NT2/D1 (cell line): Measurements from ENCODE around the gene CPLANE2.

Experiments used
- SUZ12 ChIP-seq: IDR thresholded peaks from 2 replicates; pipeline ENCODE4 v1.6.1; 2011; ENCODE audit not compliant: insufficient read length, insufficient read depth; ENCODE audit errors: extremely low read depth
- YY1 ChIP-seq: IDR thresholded peaks from 2 replicates; pipeline ENCODE4 v1.6.1; 2011; ENCODE audit not compliant: insufficient read length, insufficient read depth
- ZNF274 ChIP-seq: IDR thresholded peaks from 2 replicates; pipeline ENCODE4 v1.6.1; 2011; ENCODE audit warnings: mild to moderate bottlenecking, low read depth, low read length

- no peak for TF ChIP-seq SUZ12
- TF ChIP-seq ZNF274, result no peak
- TF ChIP-seq YY1, result no peak
These were observed 18.8 kb downstream of the CPLANE2 start for GRCh38 chr1:16218014-16218673.
